Activated CD4-positive, alpha-beta T cell treated with anti-CD3 and anti-CD28 coated beads, Interleukin-2, amount 10 ng/mL, durations not matched to agents 24 days and 14 days (primary cell): ENCODE measurements around the gene CYP8B1. TPM values are rescaled to one million over a fixed set of nuclear protein-coding genes. Genes with fewer than 3 reads are reported as not detected.
A peak's percentile ranks its signal among the peaks of the same experiment; 100 is the strongest.

Experiments used
- DNase-seq: peaks from one replicate; pipeline ENCODE4 v3.0.0; 2022
- H3K27ac Mint-ChIP-seq: one replicate; pipeline ENCODE4 v1.8.0; 2022; ENCODE audit warnings: mild to moderate bottlenecking, mixed read lengths
- H3K27me3 Mint-ChIP-seq: one replicate; pipeline ENCODE4 v1.8.0; 2022; ENCODE audit warnings: mixed read lengths
- H3K36me3 Mint-ChIP-seq: one replicate; pipeline ENCODE4 v1.8.0; 2022; ENCODE audit warnings: low read depth, mild to moderate bottlenecking, mixed read lengths
- H3K4me1 Mint-ChIP-seq: one replicate; pipeline ENCODE4 v1.8.0; 2021; ENCODE audit warnings: mixed read lengths
- H3K4me3 Mint-ChIP-seq: one replicate; pipeline ENCODE4 v1.8.0; 2022; ENCODE audit warnings: mild to moderate bottlenecking, moderate library complexity, mixed read lengths
- H3K9me3 Mint-ChIP-seq: one replicate; pipeline ENCODE4 v1.8.0; 2021; ENCODE audit warnings: mixed read lengths
- intact Hi-C: fragments of 100-400 bp; cut with micrococcal nuclease; formaldehyde crosslinking; loops from one replicate; pipeline ENCODE4 v1.15.1; 2023
- total RNA-seq: library from RNA; stranded (reverse); gene quantifications from 2 replicates; pipeline ENCODE4 v1.2.3, GENCODE V29; 2022

CYP8B1 gene
- not detected in 2 replicates for total RNA-seq

- Mint-ChIP-seq H3K27me3 (peaks cover 11% of the 10 kb centered on the region), H3K9me3 (no peaks in the 10 kb centered on the region), H3K36me3 (no peaks in the 10 kb centered on the region), H3K4me1 (peaks cover 3% of the 10 kb centered on the region), H3K4me3 (no peak within 1 kb of the TSS), H3K27ac (no peak within 1 kb of the TSS)
- no peak for DNase-seq
- intact Hi-C loops: no loop called here
Measured at GRCh38 chr3:42875325-42876151, at the start of gene CYP8B1. Gene CYP8B1 (minus strand): TSS chr3:42875879. CDS start chr3:42875816, 63 bp downstream.

- H3K27ac Mint-ChIP-seq: no peak overlapping the region
- peaks cover 8% of the 10 kb centered on the region for H3K9me3 Mint-ChIP-seq
- H3K27me3 Mint-ChIP-seq: no peaks in the 10 kb centered on the region
- no peak overlapping the region for H3K4me3 Mint-ChIP-seq
- intact Hi-C loops: no loop called here
- no peaks in the 10 kb centered on the region for H3K36me3 Mint-ChIP-seq
- DNase-seq: no peak
- H3K4me1 Mint-ChIP-seq: no peaks in the 10 kb centered on the region
Measured at GRCh38 chr3:42923606-42924005, 47.9 kb upstream of the CYP8B1 start.

- intact Hi-C loops: no loop called here
- no peak overlapping the region for H3K4me3 Mint-ChIP-seq
- no peaks in the 10 kb centered on the region for H3K4me1 Mint-ChIP-seq
- peaks cover 4% of the 10 kb centered on the region for H3K36me3 Mint-ChIP-seq
- no peaks in the 10 kb centered on the region for H3K27me3 Mint-ChIP-seq
- DNase-seq: no peak
- no peak overlapping the region for H3K27ac Mint-ChIP-seq
- peaks cover 15% of the 10 kb centered on the region for H3K9me3 Mint-ChIP-seq
Measured at GRCh38 chr3:42914771-42915515, 39.3 kb upstream of the CYP8B1 start.

- Mint-ChIP-seq H3K4me3 (no peak overlapping the region), H3K27me3 (peaks cover 17% of the 10 kb centered on the region), H3K36me3 (peaks cover 10% of the 10 kb centered on the region), H3K27ac (no peak overlapping the region), H3K9me3 (peaks cover 25% of the 10 kb centered on the region), H3K4me1 (no peaks in the 10 kb centered on the region)
- intact Hi-C loops: no loop called here
- no peak for DNase-seq
Measured at GRCh38 chr3:42911551-42911950, 35.9 kb upstream of the CYP8B1 start.

- Mint-ChIP-seq H3K27me3 (peaks cover 39% of the 10 kb centered on the region), H3K36me3 (peaks cover 12% of the 10 kb centered on the region), H3K9me3 (peaks cover 33% of the 10 kb centered on the region), H3K4me3 (no peak overlapping the region), H3K27ac (no peak overlapping the region), H3K4me1 (no peaks in the 10 kb centered on the region)
- no peak for DNase-seq
- intact Hi-C loops: no loop called here
Measured at GRCh38 chr3:42908675-42909074, 33.0 kb upstream of the CYP8B1 start.

GRCh38 chr3:42906848-42907183 lies 31.1 kb upstream of the CYP8B1 start:
- Mint-ChIP-seq H3K36me3 (peaks cover 12% of the 10 kb centered on the region), H3K4me1 (no peaks in the 10 kb centered on the region), H3K4me3 (no peak overlapping the region), H3K27me3 (peaks cover 41% of the 10 kb centered on the region), H3K9me3 (peaks cover 27% of the 10 kb centered on the region), H3K27ac (no peak overlapping the region)
- intact Hi-C loops: no loop called here
- DNase-seq: no peak

- H3K4me3 Mint-ChIP-seq: peak within 1 kb of the TSS; percentile 67
- no peak within 1 kb of the TSS for H3K27ac Mint-ChIP-seq
- peaks cover 27% of the 10 kb centered on the region for H3K9me3 Mint-ChIP-seq
- H3K27me3 Mint-ChIP-seq: peaks cover 41% of the 10 kb centered on the region
- no peaks in the 10 kb centered on the region for H3K4me1 Mint-ChIP-seq
- no peak for DNase-seq
- intact Hi-C loops: no loop called here
- H3K36me3 Mint-ChIP-seq: peaks cover 12% of the 10 kb centered on the region
Measured at GRCh38 chr3:42906070-42906847, 30.6 kb upstream of the CYP8B1 start, which contains the start of gene ZNF662. Gene ZNF662 (plus strand): TSS chr3:42906142. CDS start chr3:42908115, 1,973 bp downstream.

GRCh38 chr3:42905740-42906069 lies 30.0 kb upstream of the CYP8B1 start:
- no peak for DNase-seq
- H3K27ac Mint-ChIP-seq: no peak overlapping the region
- H3K4me1 Mint-ChIP-seq: no peaks in the 10 kb centered on the region
- H3K36me3 Mint-ChIP-seq: peaks cover 12% of the 10 kb centered on the region
- intact Hi-C loops: no loop called here
- peaks cover 41% of the 10 kb centered on the region for H3K27me3 Mint-ChIP-seq
- peaks cover 27% of the 10 kb centered on the region for H3K9me3 Mint-ChIP-seq
- peak overlapping the region; percentile 67 for H3K4me3 Mint-ChIP-seq

GRCh38 chr3:42904076-42904475 lies 28.4 kb upstream of the CYP8B1 start:
- peaks cover 41% of the 10 kb centered on the region for H3K27me3 Mint-ChIP-seq
- H3K4me1 Mint-ChIP-seq: no peaks in the 10 kb centered on the region
- H3K4me3 Mint-ChIP-seq: no peak overlapping the region
- no peak overlapping the region for H3K27ac Mint-ChIP-seq
- intact Hi-C loops: no loop called here
- H3K36me3 Mint-ChIP-seq: peaks cover 12% of the 10 kb centered on the region
- H3K9me3 Mint-ChIP-seq: peaks cover 27% of the 10 kb centered on the region
- DNase-seq: no peak

GRCh38 chr3:42902257-42902656 lies 26.6 kb upstream of the CYP8B1 start:
- peaks cover 31% of the 10 kb centered on the region for H3K27me3 Mint-ChIP-seq
- H3K36me3 Mint-ChIP-seq: peaks cover 12% of the 10 kb centered on the region
- H3K4me1 Mint-ChIP-seq: no peaks in the 10 kb centered on the region
- intact Hi-C loops: no loop called here
- DNase-seq: no peak
- H3K4me3 Mint-ChIP-seq: no peak overlapping the region
- H3K9me3 Mint-ChIP-seq: peaks cover 27% of the 10 kb centered on the region
- no peak overlapping the region for H3K27ac Mint-ChIP-seq

- no peak for DNase-seq
Measured at GRCh38 chr3:42901073-42901415, 25.4 kb upstream of the CYP8B1 start.

GRCh38 chr3:42900226-42901072 lies 24.8 kb upstream of the CYP8B1 start:
- Mint-ChIP-seq H3K27ac (no peak overlapping the region), H3K4me1 (no peaks in the 10 kb centered on the region), H3K27me3 (peaks cover 17% of the 10 kb centered on the region), H3K4me3 (no peak overlapping the region), H3K9me3 (peaks cover 15% of the 10 kb centered on the region), H3K36me3 (peaks cover 1% of the 10 kb centered on the region)
- DNase-seq: no peak
- intact Hi-C loops: no loop called here

More at GRCh38 chr3:42901073-42901415, 25.4 kb upstream of the CYP8B1 start:
- no peak overlapping the region for H3K27ac Mint-ChIP-seq
- intact Hi-C loops: no loop called here
- H3K27me3 Mint-ChIP-seq: peaks cover 21% of the 10 kb centered on the region
- no peaks in the 10 kb centered on the region for H3K4me1 Mint-ChIP-seq
- no peak overlapping the region for H3K4me3 Mint-ChIP-seq
- peaks cover 19% of the 10 kb centered on the region for H3K9me3 Mint-ChIP-seq
- peaks cover 5% of the 10 kb centered on the region for H3K36me3 Mint-ChIP-seq

GRCh38 chr3:42898896-42899675 lies 23.4 kb upstream of the CYP8B1 start:
- peaks cover 5% of the 10 kb centered on the region for H3K9me3 Mint-ChIP-seq
- peaks cover 2% of the 10 kb centered on the region for H3K4me1 Mint-ChIP-seq
- H3K27ac Mint-ChIP-seq: no peak overlapping the region
- intact Hi-C loops: no loop called here
- no peaks in the 10 kb centered on the region for H3K36me3 Mint-ChIP-seq
- peaks cover 4% of the 10 kb centered on the region for H3K27me3 Mint-ChIP-seq
- DNase-seq: no peak
- no peak overlapping the region for H3K4me3 Mint-ChIP-seq
